Measurements from ENCODE around the gene TAL2. TPM values are rescaled to one million over a fixed set of nuclear protein-coding genes. Genes with fewer than 3 reads are reported as not detected.

Gene TAL2
- total and polyA plus RNA-seq, 9 of the 15 experiments (the other 6 are each of a cell fraction or from before 2014, with no cell fraction given) = 0.21 to 3.7 (median 1.1) TPM; not detected in 1

DNA sequence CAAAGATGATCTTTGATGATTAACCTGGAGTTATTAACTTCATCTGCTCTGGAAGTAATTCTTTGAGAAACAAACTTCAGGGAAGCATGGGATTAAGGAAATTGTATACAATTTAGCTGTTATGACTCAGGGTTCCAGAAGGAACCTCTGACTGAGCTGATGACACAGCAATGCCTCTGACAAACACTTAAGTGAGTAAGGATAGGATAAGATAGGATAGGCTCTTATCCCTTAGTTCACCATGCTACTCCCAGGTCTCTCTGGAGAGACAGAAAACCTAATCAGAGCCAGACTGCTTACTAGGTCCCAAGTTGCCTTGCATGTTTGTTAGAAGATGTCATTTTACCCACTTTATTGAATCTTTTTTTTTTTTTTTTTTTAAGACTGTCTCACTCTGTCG lies 19.5 kb downstream of the TAL2 start (continued):
- TF ChIP-seq, protein P1, sequence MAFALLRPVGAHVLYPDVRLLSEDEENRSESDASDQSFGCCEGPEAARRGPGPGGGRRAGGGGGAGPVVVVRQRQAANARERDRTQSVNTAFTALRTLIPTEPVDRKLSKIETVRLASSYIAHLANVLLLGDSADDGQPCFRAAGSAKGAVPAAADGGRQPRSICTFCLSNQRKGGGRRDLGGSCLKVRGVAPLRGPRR (CRISPR knock-in tag; IDR thresholded peaks at IDR 0.05) = no peak
- TF ChIP-seq POLR2G (IDR thresholded peaks at IDR 0.05; ENCODE audit: low read depth, low read length) (no peak), MAZ (CRISPR knock-in tag; conservative IDR thresholded peaks at IDR 0.05 in 1 of 2, IDR thresholded peaks at IDR 0.05 in 1 of 2) (no peak), MAFK (IDR thresholded peaks at IDR 0.05; ENCODE audit: low read length) (peak; percentile 88), HCFC1 (IDR thresholded peaks at IDR 0.05; ENCODE audit: low read depth, low read length) (no peak), ZNF431 (CRISPR knock-in tag; IDR thresholded peaks at IDR 0.05) (no peak), PTTG1 (tag; IDR thresholded peaks at IDR 0.05; ENCODE audit: low read depth) (no peak), RBM39 (optimal IDR thresholded peaks at IDR 0.05; ENCODE audit: low read depth, low read length) (no peak), ZFX (CRISPR knock-in tag; IDR thresholded peaks at IDR 0.05) (no peak), NCOR1 (IDR thresholded peaks at IDR 0.05) (peak; percentile 79), CHD1 (IDR thresholded peaks at IDR 0.05; ENCODE audit: low read length) (no peak), ZBTB7A (IDR thresholded peaks at IDR 0.05; ENCODE audit: borderline replicate concordance, control insufficient read depth, low read depth, low read length) (no peak), BMI1 (IDR thresholded peaks at IDR 0.05; ENCODE audit: low read length) (no peak), ZFPM2 (CRISPR knock-in tag; IDR thresholded peaks at IDR 0.05) (no peak), HNRNPUL1 (IDR thresholded peaks at IDR 0.05; ENCODE audit: low read length) (no peak), MAFF (IDR thresholded peaks at IDR 0.05; ENCODE audit: low read length) (peak; percentile 76; the same call in 1 of the 2 replicates), STAT5A (IDR thresholded peaks at IDR 0.05; ENCODE audit: borderline replicate concordance, low read length) (peak; percentile 68), YBX1 (IDR thresholded peaks at IDR 0.05) (no peak)
- TF ChIP-seq, protein P2, sequence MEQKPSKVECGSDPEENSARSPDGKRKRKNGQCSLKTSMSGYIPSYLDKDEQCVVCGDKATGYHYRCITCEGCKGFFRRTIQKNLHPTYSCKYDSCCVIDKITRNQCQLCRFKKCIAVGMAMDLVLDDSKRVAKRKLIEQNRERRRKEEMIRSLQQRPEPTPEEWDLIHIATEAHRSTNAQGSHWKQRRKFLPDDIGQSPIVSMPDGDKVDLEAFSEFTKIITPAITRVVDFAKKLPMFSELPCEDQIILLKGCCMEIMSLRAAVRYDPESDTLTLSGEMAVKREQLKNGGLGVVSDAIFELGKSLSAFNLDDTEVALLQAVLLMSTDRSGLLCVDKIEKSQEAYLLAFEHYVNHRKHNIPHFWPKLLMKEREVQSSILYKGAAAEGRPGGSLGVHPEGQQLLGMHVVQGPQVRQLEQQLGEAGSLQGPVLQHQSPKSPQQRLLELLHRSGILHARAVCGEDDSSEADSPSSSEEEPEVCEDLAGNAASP (IDR thresholded peaks at IDR 0.05) = no peak
- TF ChIP-seq, protein P3, sequence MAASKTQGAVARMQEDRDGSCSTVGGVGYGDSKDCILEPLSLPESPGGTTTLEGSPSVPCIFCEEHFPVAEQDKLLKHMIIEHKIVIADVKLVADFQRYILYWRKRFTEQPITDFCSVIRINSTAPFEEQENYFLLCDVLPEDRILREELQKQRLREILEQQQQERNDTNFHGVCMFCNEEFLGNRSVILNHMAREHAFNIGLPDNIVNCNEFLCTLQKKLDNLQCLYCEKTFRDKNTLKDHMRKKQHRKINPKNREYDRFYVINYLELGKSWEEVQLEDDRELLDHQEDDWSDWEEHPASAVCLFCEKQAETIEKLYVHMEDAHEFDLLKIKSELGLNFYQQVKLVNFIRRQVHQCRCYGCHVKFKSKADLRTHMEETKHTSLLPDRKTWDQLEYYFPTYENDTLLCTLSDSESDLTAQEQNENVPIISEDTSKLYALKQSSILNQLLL (CRISPR knock-in tag; IDR thresholded peaks at IDR 0.05; ENCODE audit: borderline replicate concordance) = no peak
- TF ChIP-seq, protein P4, sequence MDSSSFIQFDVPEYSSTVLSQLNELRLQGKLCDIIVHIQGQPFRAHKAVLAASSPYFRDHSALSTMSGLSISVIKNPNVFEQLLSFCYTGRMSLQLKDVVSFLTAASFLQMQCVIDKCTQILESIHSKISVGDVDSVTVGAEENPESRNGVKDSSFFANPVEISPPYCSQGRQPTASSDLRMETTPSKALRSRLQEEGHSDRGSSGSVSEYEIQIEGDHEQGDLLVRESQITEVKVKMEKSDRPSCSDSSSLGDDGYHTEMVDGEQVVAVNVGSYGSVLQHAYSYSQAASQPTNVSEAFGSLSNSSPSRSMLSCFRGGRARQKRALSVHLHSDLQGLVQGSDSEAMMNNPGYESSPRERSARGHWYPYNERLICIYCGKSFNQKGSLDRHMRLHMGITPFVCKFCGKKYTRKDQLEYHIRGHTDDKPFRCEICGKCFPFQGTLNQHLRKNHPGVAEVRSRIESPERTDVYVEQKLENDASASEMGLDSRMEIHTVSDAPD (CRISPR knock-in tag; IDR thresholded peaks at IDR 0.05) = no peak
- TF ChIP-seq, protein P5, sequence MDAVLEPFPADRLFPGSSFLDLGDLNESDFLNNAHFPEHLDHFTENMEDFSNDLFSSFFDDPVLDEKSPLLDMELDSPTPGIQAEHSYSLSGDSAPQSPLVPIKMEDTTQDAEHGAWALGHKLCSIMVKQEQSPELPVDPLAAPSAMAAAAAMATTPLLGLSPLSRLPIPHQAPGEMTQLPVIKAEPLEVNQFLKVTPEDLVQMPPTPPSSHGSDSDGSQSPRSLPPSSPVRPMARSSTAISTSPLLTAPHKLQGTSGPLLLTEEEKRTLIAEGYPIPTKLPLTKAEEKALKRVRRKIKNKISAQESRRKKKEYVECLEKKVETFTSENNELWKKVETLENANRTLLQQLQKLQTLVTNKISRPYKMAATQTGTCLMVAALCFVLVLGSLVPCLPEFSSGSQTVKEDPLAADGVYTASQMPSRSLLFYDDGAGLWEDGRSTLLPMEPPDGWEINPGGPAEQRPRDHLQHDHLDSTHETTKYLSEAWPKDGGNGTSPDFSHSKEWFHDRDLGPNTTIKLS (IDR thresholded peaks at IDR 0.05; ENCODE audit: borderline replicate concordance, low read depth) = no peak
- TF ChIP-seq, protein P6, sequence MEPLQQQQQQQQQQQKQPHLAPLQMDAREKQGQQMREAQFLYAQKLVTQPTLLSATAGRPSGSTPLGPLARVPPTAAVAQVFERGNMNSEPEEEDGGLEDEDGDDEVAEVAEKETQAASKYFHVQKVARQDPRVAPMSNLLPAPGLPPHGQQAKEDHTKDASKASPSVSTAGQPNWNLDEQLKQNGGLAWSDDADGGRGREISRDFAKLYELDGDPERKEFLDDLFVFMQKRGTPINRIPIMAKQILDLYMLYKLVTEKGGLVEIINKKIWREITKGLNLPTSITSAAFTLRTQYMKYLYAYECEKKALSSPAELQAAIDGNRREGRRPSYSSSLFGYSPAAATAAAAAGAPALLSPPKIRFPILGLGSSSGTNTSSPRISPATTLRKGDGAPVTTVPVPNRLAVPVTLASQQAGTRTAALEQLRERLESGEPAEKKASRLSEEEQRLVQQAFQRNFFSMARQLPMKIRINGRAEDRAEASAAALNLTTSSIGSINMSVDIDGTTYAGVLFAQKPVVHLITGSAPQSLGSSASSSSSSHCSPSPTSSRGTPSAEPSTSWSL (CRISPR knock-in tag; IDR thresholded peaks at IDR 0.05; ENCODE audit: borderline replicate concordance) = no peak

Measured in K562 (cell line).